ENCODE measurements around the gene COQ10A.
A peak's percentile ranks its signal among the peaks of the same experiment; 100 is the strongest.

The COQ10A gene

DNA sequence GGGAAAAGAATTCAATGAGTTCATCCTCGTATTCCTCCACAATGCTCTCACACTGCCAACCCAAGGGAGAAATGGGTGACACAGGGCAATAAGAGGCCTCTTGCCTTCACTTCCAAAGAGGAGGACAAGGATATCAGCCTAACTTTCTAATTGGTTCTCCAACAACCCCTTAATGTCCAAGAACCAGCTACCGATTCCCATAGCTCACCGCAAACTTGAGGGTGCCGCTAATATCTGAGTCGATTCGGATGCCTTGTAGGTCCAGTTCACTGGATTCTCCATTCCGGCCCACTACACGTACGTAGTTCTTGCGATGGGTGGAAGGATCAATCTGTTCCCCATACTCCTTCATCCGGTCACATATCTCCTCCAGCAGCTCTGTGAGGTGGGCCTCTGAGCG, 44.3 kb downstream of the COQ10A start:
- no peak for DNase-seq (ENCODE audit: low read depth in 2 of 2, low spot score in 1 of 2)

- DNase-seq (ENCODE audit: low read depth in 2 of 2, low spot score in 1 of 2) = no peak
These were observed 48.5 kb downstream of the COQ10A start for GRCh38 chr12:56315249-56315621.

- peak; percentile 81 to 89 for DNase-seq (ENCODE audit: low read depth in 2 of 2, low spot score in 1 of 2)
These were observed 49.1 kb downstream of the COQ10A start, which contains the start of gene CNPY2 for GRCh38 chr12:56315622-56316473. Gene CNPY2 (minus strand): TSS chr12:56315988. CDS start chr12:56315217, 771 bp downstream.

GRCh38 chr12:56317675-56318074, 50.9 kb downstream of the COQ10A start:
- DNase-seq (ENCODE audit: low read depth in 2 of 2, low spot score in 1 of 2) = no peak
